Motor neuron (in vitro differentiated cells): Measurements from ENCODE around the gene DEDD. TPM values are rescaled to one million over a fixed set of nuclear protein-coding genes. Genes with fewer than 3 reads are reported as not detected.

Experiments
- ATAC-seq, 8 experiments: fragments of 200-7000 bp; cut with Tn5 transposase; replicated peaks in 6 of 8; 2 replicates each; pipeline ENCODE4 v1.8.0; 2021; ENCODE audit warnings: mild to moderate bottlenecking in 8 of 8, moderate library complexity in 8 of 8
- H3K27ac ChIP-seq, 2 donors: fragments of 250-450 bp; sonication (Bioruptor Pico); 2 replicates each; pipeline ENCODE4 v1.9.0; 2021; ENCODE audit warnings: antibody characterized with exemption in 2 of 2, mild to moderate bottlenecking in 2 of 2, moderate library complexity in 1 of 2
- H3K4me1 ChIP-seq, 2 donors: fragments of 250-450 bp; sonication (Bioruptor Pico); replicated peaks in 1 of 2; 2 replicates each; pipeline ENCODE4 v1.6.1; 2021; ENCODE audit warnings: antibody characterized with exemption in 2 of 2, mild to moderate bottlenecking in 2 of 2, moderate library complexity in 1 of 2
- H3K4me3 ChIP-seq, 5 donors: fragments of 250-450 bp; sonication (Bioruptor Pico); 2 replicates each; pipeline ENCODE4 v1.9.0; 2021; ENCODE audit warnings: antibody characterized with exemption in 5 of 5, mild to moderate bottlenecking in 5 of 5, moderate library complexity in 4 of 5
- WGBS, 10 experiments: fragments of 450-650 bp; shearing (Covaris generic); methylation state at CpG; one replicate each; pipeline ENCODE4 v1.0.0; 2022; 5-methylcytosine and 5-hydroxymethylcytosine counted together
- in situ Hi-C, 9 experiments: fragments of 400-800 bp; cut with MboI; loops; one replicate each; pipeline ENCODE4 v1.15.0; 2021; ENCODE audit warnings: low sequenced_read_pairs in 9 of 9, low pct_unique_long_range_greater_than_20kb in 2 of 9; ENCODE audit not compliant: unreplicated experiment in 9 of 9
- total RNA-seq, 8 experiments: library from RNA; unstranded; fragments of 300-600 nt; gene quantifications; 2 replicates each; pipeline versions ENCODE4 v1.2.3 to v1.2.4, GENCODE V29; 2022

DEDD gene
- total RNA-seq, 8 experiments from 2014 or later = 12.6 to 34.4 (median 23.0) TPM

DNA sequence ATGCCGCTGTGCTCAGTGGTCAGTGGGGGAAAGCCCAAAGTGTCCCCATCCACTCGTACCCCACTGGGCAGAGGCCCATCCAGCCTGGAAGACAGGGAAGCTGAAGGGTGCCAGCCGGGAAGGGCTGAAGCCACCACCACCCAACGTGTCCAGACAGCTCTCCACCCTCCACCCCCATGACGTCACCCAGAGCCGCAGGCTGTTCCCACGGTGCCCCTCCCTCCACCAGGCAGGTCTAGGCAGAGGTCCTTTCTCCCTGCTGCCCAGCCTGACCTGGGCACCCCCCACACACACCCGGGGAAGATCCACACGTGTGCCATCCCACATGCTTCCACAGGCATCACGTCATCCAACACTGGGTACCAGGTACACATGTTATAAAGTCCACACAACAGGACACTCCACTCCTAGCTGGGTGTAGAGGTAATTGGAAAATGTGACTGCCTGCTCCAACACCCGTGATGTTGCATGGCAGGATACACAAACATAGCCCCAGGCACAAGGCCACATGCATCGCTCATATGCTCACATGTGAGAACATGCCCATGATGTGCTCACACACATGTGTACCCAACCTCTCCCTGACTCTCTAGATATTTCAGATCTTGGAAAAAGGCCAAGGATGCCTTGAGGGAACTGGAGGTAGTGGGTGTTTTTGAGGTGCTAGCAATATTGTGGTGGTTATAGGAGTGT lies 57.6 kb downstream of the DEDD start:
- peak in 3 of 8 experiments; percentile 44 to 58 (median 52) for ATAC-seq
- Histone ChIP-seq H3K4me1 (peaks cover 0 to 4% of the 10 kb centered on the region in 2 donors), H3K4me3 (no peak overlapping the region), H3K27ac (no peak overlapping the region)
- WGBS, 10 experiments = 78 to 100% (median 88%) methylated on average over 1 to 8 of the region's 12 CpGs; no CpG with 5 or more reads in 5 of the 10 experiments
- in situ Hi-C loops = loop anchor here in 1 of 9 experiments (25.0 kb wide), 1 partner anchor 88 kb away; no protein-coding TSS in a partner anchor

DNA sequence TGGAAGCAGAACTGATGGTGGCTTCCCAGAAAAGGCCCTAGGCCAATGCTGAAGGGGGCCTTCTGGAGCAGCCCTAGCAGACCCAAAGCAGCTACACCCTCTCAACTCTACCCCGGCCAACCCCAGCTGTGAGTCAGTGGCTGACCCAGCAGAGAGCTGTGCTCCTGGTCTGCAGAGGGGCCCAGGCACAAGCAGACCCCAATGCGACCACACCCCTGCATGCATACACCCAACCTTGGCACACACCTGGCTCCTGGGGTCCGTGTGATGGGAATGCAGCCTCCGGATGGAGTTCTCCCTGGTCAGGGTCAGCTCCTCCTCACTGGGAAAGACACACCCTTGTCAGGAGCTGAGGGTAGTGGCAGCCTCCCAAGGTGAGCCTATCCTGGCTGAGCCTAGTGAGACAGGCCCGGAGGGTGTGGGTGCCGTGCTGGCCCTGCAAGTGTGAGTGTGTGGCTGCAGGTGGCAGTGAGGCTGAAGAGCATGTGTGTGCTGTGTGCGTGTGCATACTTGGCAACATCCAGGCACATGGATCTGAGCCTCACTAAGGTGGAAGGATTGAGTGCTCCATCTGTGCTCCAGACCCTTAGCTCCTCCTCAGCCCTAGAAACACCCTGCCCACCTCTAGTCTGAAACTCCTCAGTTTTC lies 58.9 kb downstream of the DEDD start:
- 56 to 100% (median 89%) methylated on average over 2 to 5 of the region's 7 CpGs; no CpG with 5 or more reads in 7 of the 10 experiments for WGBS, 10 experiments
- Histone ChIP-seq H3K4me1 (peaks cover 0 to 4% of the 10 kb centered on the region in 2 donors), H3K4me3 (no peak overlapping the region), H3K27ac (no peak overlapping the region)
- in situ Hi-C loops = no loop called here
- ATAC-seq = peak in 3 of 8 experiments; percentile 35 to 78 (median 55)

DNA sequence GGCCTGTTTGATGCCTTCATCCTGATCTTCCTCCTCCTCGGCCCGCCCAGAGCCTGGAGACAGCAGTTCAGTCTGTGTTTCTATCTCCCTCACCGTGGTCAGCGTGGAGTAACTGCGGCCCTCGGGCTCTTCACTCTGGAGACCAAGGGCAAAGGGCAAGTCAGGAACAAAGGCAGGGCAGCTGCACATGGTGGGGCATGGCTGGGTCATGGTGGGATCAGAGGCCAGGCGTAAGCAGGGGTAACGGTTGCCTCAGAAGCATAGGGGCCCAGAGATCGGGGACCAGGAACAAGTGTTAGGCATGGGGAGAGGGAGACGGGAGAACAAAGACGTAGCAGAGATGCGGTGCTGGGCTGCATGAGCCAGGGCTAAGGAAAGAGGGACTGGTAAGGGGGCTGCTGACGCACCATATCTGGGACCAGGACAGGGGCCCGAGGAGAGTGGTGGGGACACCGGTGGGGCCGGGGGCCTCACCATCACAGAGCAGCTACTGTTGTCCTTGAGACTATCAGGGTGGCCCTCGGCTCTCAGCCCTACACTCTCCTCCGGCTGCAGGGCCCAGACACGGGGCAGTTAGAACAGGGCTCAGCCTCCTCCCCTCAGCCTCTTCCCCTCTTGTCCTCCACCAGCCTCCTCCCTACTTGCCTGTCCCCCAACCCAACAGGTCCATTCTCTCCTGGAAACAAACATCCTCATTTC lies 59.6 kb downstream of the DEDD start:
- WGBS, 10 experiments = 53 to 100% (median 78%) methylated on average over 1 to 10 of the region's 19 CpGs; no CpG with 5 or more reads in 3 of the 10 experiments
- in situ Hi-C loops = no loop called here
- ATAC-seq = no peak
- Histone ChIP-seq H3K4me3 (no peak overlapping the region), H3K4me1 (peaks cover 0 to 4% of the 10 kb centered on the region in 2 donors), H3K27ac (no peak overlapping the region)

DNA sequence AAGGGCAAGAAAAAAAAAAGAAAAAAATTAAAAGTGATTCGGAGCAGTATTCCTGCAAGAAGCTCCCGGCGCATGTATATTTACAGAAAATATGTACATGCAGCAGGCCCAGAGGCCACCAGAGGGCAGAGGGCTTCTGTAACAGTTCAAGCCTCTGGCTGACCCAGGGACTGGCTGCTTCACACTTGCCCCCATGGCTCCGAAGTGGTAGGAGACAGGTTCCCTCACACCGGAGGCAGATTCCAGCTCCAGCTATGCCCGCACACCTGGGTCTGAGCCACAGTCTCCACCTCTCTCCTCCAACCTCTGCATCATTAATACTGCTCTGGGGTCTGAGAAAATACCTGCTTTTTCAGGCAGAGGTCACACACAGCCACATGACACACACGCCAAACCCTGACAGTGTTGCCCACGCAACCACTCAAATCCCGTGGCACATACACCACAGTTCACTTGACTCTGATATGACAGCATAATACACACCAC lies 60.5 kb downstream of the DEDD start:
- in situ Hi-C loops = no loop called here
- 38 to 82% (median 71%) methylated on average over 3 to 9 of the region's 9 CpGs; no CpG with 5 or more reads in 2 of the 10 experiments for WGBS, 10 experiments
- Histone ChIP-seq H3K4me3 (no peak overlapping the region), H3K4me1 (peaks cover 0 to 4% of the 10 kb centered on the region in 2 donors), H3K27ac (no peak overlapping the region)
- peak in 3 of 8 experiments; percentile 1 to 51 (median 47) for ATAC-seq

Other genes with a start within 250 kb of the DEDD start
- gene ITLN1, start 247.5 kb downstream of the DEDD start, total RNA-seq = 1 to 10 TPM in 1 of 8 experiments, under 1 TPM in 2, not detected in 5; 0.17 to 1.3 (median 0.57) TPM
- gene ITLN2, start 177.9 kb downstream of the DEDD start, total RNA-seq = 1 to 10 TPM in 1 of 8 experiments, under 1 TPM in 4, not detected in 3; 0.29 to 1.8 (median 0.83) TPM
- 10 to 100 TPM in 1 of 8 experiments, 1 to 10 TPM in 7; 1.4 to 14.5 (median 5.2) TPM for gene F11R, start 111.5 kb downstream of the DEDD start, total RNA-seq
- gene TSTD1, start 93.7 kb downstream of the DEDD start, total RNA-seq = 10 to 100 TPM in 1 of 8 experiments, 1 to 10 TPM in 4, under 1 TPM in 1, not detected in 2; 0.46 to 13.4 (median 1.9) TPM
- 100 to 1,000 TPM in 3 of 8 experiments, 10 to 100 TPM in 5; 60.3 to 156 (median 85.6) TPM for gene USF1, start 86.7 kb downstream of the DEDD start, total RNA-seq
- gene ARHGAP30, start 62.8 kb downstream of the DEDD start, total RNA-seq = 1 to 10 TPM in 5 of 8 experiments, under 1 TPM in 3; 0.64 to 2.8 (median 1.3) TPM
- 10 to 100 TPM in 1 of 8 experiments, 1 to 10 TPM in 2, under 1 TPM in 4, not detected in 1; 0.14 to 29.1 (median 0.85) TPM for gene NECTIN4, start 43.1 kb downstream of the DEDD start, total RNA-seq
- gene KLHDC9, start 34.3 kb downstream of the DEDD start, total RNA-seq = 10 to 100 TPM in 5 of 8 experiments, 1 to 10 TPM in 2, not detected in 1; 1.5 to 38.5 (median 30.0) TPM
- gene PFDN2, start 14.6 kb downstream of the DEDD start, total RNA-seq = 100 to 1,000 TPM in 7 of 8 experiments, 10 to 100 TPM in 1; 99.1 to 356 (median 197) TPM
- 10 to 100 TPM; 27.7 to 59.0 (median 45.7) TPM for gene NIT1, start 14.6 kb downstream of the DEDD start, total RNA-seq
- gene UFC1, start 21.3 kb upstream of the DEDD start, total RNA-seq = 100 to 1,000 TPM in 2 of 8 experiments, 10 to 100 TPM in 6; 49.7 to 124 (median 91.4) TPM
- gene USP21, start 26.8 kb upstream of the DEDD start, total RNA-seq = 10 to 100 TPM; 11.2 to 30.4 (median 22.8) TPM
- gene PPOX, start 33.8 kb upstream of the DEDD start, total RNA-seq = 10 to 100 TPM; 18.4 to 86.8 (median 39.6) TPM
- 10 to 100 TPM; 32.2 to 50.4 (median 39.9) TPM for gene B4GALT3, start 44.8 kb upstream of the DEDD start, total RNA-seq
- 10 to 100 TPM in 3 of 8 experiments, 1 to 10 TPM in 3, under 1 TPM in 2; 0.33 to 18.5 (median 2.3) TPM for gene ADAMTS4, start 66.4 kb upstream of the DEDD start, total RNA-seq
- 100 to 1,000 TPM in 7 of 8 experiments, 10 to 100 TPM in 1; 87.8 to 151 (median 125) TPM for gene NDUFS2, start 69.7 kb upstream of the DEDD start, total RNA-seq
- gene FCER1G, start 82.6 kb upstream of the DEDD start, total RNA-seq = 1 to 10 TPM in 1 of 8 experiments, under 1 TPM in 1, not detected in 6; 0.75 to 1.4 TPM
- 1 to 10 TPM in 1 of 8 experiments, not detected in 7; 2.3 TPM for gene APOA2, start 91.0 kb upstream of the DEDD start, total RNA-seq
- 10 to 100 TPM in 7 of 8 experiments, 1 to 10 TPM in 1; 5.1 to 24.3 (median 17.3) TPM for gene TOMM40L, start 93.4 kb upstream of the DEDD start, total RNA-seq
- gene NR1I3, start 105.5 kb upstream of the DEDD start, total RNA-seq = 1 to 10 TPM; 1.2 to 6.1 (median 3.7) TPM
- 1 to 10 TPM in 2 of 8 experiments, under 1 TPM in 5, not detected in 1; 0.32 to 3.9 (median 0.59) TPM for gene PCP4L1, start 126.1 kb upstream of the DEDD start, total RNA-seq
- 1 to 10 TPM; 1.0 to 8.7 (median 2.2) TPM for gene MPZ, start 177.3 kb upstream of the DEDD start, total RNA-seq
- 100 to 1,000 TPM in 4 of 8 experiments, 10 to 100 TPM in 4; 24.6 to 179 (median 77.7) TPM for gene SDHC, start 181.7 kb upstream of the DEDD start, total RNA-seq
- gene CFAP126, start 235.2 kb upstream of the DEDD start, total RNA-seq = 100 to 1,000 TPM in 1 of 8 experiments, 1 to 10 TPM in 1, not detected in 6; 4.6 to 128 TPM